Endothelial cell of umbilical vein (primary cell): ENCODE data around the gene DNAJC12. TPM values are rescaled to one million over a fixed set of nuclear protein-coding genes. Genes with fewer than 3 reads are reported as not detected.

Experiments
- BruUV-seq: library from RNA; stranded (reverse); fragments of 400-500 nt; replicated peaks from 2 replicates; lab custom pipeline; 2021; lab: Mats Ljungman, UMichigan
- CTCF ChIA-PET: fragments of 300-600, 350-600 bp; sonication (Branson Sonifier 250); formaldehyde crosslinking; loops from one replicate; lab custom pipeline; 2021; ENCODE audit warnings: antibody characterized with exemption, inconsistent platforms; lab: Charles Lee
- POLR2A ChIA-PET: fragments of 300-600, 350-600 bp; sonication (Branson Sonifier 250); formaldehyde crosslinking; loops from one replicate; lab custom pipeline; 2021; ENCODE audit warnings: antibody characterized with exemption, inconsistent platforms; lab: Charles Lee
- DNase-seq: peaks from one replicate; pipeline ENCODE4 v3.0.0-alpha.2; 2011; ENCODE audit warnings: low read depth, low spot score
- FAIRE-seq: peaks from 2 replicates; lab custom pipeline; 2011; peaks lifted over from hg19 to GRCh38; lab: Jason Lieb, UNC
- H2AFZ ChIP-seq: 2 replicates; pipeline ENCODE4 v1.6.0; 2012; ENCODE audit warnings: low read depth, low read length, control low read depth, inconsistent platforms
- H3K27ac ChIP-seq: 2 replicates; pipeline ENCODE4 v1.5.1; 2011; ENCODE audit warnings: low read depth, mild to moderate bottlenecking, control low read depth, low read length, moderate library complexity; ENCODE audit not compliant: insufficient read depth
- H3K27me3 ChIP-seq, 2 experiments: 2 replicates each; pipeline versions ENCODE4 v1.6.0 to v1.6.1; 2011; ENCODE audit warnings: low read length in 2 of 2, mixed read lengths in 1 of 2; ENCODE audit not compliant: control insufficient read depth in 2 of 2, insufficient read depth in 2 of 2
- H3K36me3 ChIP-seq, 2 experiments: 2 replicates in 1 of 2; 3 replicates in 1 of 2; pipeline ENCODE4 v1.5.1; 2011; ENCODE audit warnings: low read length in 2 of 2, mild to moderate bottlenecking in 1 of 2, moderate library complexity in 1 of 2; ENCODE audit not compliant: control insufficient read depth in 2 of 2, insufficient read depth in 2 of 2; ENCODE audit errors: extremely low read depth in 1 of 2
- H3K4me1 ChIP-seq: 3 replicates; pipeline ENCODE4 v1.5.1; 2011; ENCODE audit warnings: mild to moderate bottlenecking, low read length; ENCODE audit not compliant: control insufficient read depth, insufficient read depth; ENCODE audit errors: extremely low read depth
- H3K4me2 ChIP-seq: 2 replicates; pipeline ENCODE4 v1.6.1; 2011; ENCODE audit warnings: low read length, control low read depth, mixed read lengths; ENCODE audit not compliant: insufficient read depth
- H3K4me3 ChIP-seq, 3 experiments: fragments of 200-600 bp in 1 of 3; sonication (generic), shearing (Covaris generic) in 1 of 3; replicated peaks in 1 of 3; 2 replicates each; pipeline ENCODE4 v1.5.1; 2011 to 2016; ENCODE audit warnings: control low read depth in 3 of 3, low read length in 3 of 3, mild to moderate bottlenecking in 2 of 3, inconsistent platforms in 1 of 3, low read depth in 1 of 3, moderate library complexity in 1 of 3; ENCODE audit not compliant: insufficient read depth in 1 of 3
- H3K79me2 ChIP-seq: 2 replicates; pipeline ENCODE4 v1.6.0; 2012; ENCODE audit warnings: low read length, inconsistent platforms; ENCODE audit not compliant: control insufficient read depth, insufficient read depth
- H3K9ac ChIP-seq: replicated peaks from 2 replicates; pipeline ENCODE3; 2011; ENCODE audit warnings: low read length, control low read depth; ENCODE audit not compliant: insufficient read depth; ENCODE audit errors: extremely low read depth
- H3K9me1 ChIP-seq: replicated peaks from 3 replicates; pipeline ENCODE4 v1.6.0; 2011; ENCODE audit warnings: mild to moderate bottlenecking, low read length; ENCODE audit not compliant: control insufficient read depth, insufficient read depth; ENCODE audit errors: extremely low read depth
- H3K9me3 ChIP-seq: replicated peaks from 2 replicates; pipeline ENCODE4 v1.5.1; 2012; ENCODE audit warnings: low read length, inconsistent platforms; ENCODE audit not compliant: control insufficient read depth, insufficient read depth
- H4K20me1 ChIP-seq: replicated peaks from 2 replicates; pipeline ENCODE3; 2011; ENCODE audit warnings: mild to moderate bottlenecking, low read length; ENCODE audit not compliant: control insufficient read depth, insufficient read depth; ENCODE audit errors: extremely low read depth
- CTCF ChIP-seq, 2 donors: IDR thresholded peaks; 1 replicate in 1 of 2; 2 replicates in 1 of 2; pipeline ENCODE4 v1.5.1; 2011; ENCODE audit warnings: low read length in 2 of 2, mild to moderate bottlenecking in 2 of 2, moderate library complexity in 2 of 2, control low read depth in 1 of 2, inconsistent platforms in 1 of 2, low read depth in 1 of 2; ENCODE audit not compliant: insufficient read depth in 1 of 2; ENCODE audit errors: extremely low read depth in 1 of 2
- EZH2 ChIP-seq: IDR thresholded peaks from 2 replicates; pipeline ENCODE4 v1.6.1; 2012; ENCODE audit warnings: borderline replicate concordance, low read depth, mild to moderate bottlenecking, moderate library complexity, low read length, inconsistent platforms; ENCODE audit not compliant: severe bottlenecking
- FOS ChIP-seq: IDR thresholded peaks from 2 replicates; pipeline ENCODE4 v1.6.1; 2011; ENCODE audit warnings: mild to moderate bottlenecking, low read length, moderate library complexity, borderline replicate concordance; ENCODE audit not compliant: insufficient read depth
- GATA2 ChIP-seq: IDR thresholded peaks from 2 replicates; pipeline ENCODE4 v1.7.0; 2011; ENCODE audit warnings: low read depth, mild to moderate bottlenecking, moderate library complexity, mixed read lengths, low read length; ENCODE audit not compliant: insufficient read length, insufficient read depth
- JUN ChIP-seq: IDR thresholded peaks from 2 replicates; pipeline ENCODE4 v1.6.1; 2011; ENCODE audit warnings: borderline replicate concordance, low read depth; ENCODE audit not compliant: insufficient read length, insufficient read depth
- MAX ChIP-seq: IDR thresholded peaks from 2 replicates; pipeline ENCODE4 v1.6.1; 2011; ENCODE audit not compliant: insufficient read depth, insufficient read length
- MYC ChIP-seq: IDR thresholded peaks from one replicate; pipeline ENCODE4 v1.6.1; 2011; ENCODE audit warnings: mild to moderate bottlenecking, low read depth, low read length
- POLR2A ChIP-seq: IDR thresholded peaks from 2 replicates; pipeline ENCODE4 v1.6.1; 2012; ENCODE audit warnings: low read depth, mild to moderate bottlenecking, control low read depth, low read length
- POLR2AphosphoS5 ChIP-seq: IDR thresholded peaks from 2 replicates; pipeline ENCODE4 v1.6.1; 2012; ENCODE audit warnings: low read depth, mild to moderate bottlenecking, control low read depth, low read length, moderate library complexity; ENCODE audit not compliant: insufficient read depth
- dilution Hi-C: fragments of 300-500 bp; cut with MboI; formaldehyde crosslinking; loops from one replicate; pipeline ENCODE4 v1.15.0; 2019; ENCODE audit warnings: low sequenced_read_pairs; ENCODE audit not compliant: extremely low pct_ligation_motif_present
- intact Hi-C: fragments of 100-400 bp; cut with micrococcal nuclease; formaldehyde crosslinking; loops from one replicate; pipeline ENCODE4 v1.10.0; 2022
- polyA plus RNA-seq, 4 experiments: library from polyadenylated mRNA; depleted of rRNA in 3 of 4; stranded (reverse) in 3 of 4; unstranded in 1 of 4; fragments of >200 nt; gene quantifications; 2 replicates each; pipeline versions ENCODE4 v1.2.1 to v1.2.3, GENCODE V29; 2011 to 2012; ENCODE audit warnings: missing spikeins in 1 of 4
- total RNA-seq: library from RNA; stranded (reverse); gene quantifications from 2 replicates; pipeline ENCODE4 v1.2.3, GENCODE V29; 2021

DNAJC12 gene
- total and polyA plus RNA-seq, 2 donors (not counting 3 experiments of a cell fraction or from before 2014, with no cell fraction given) = 0.54 to 1.0 TPM

- no TSS peak for BruUV-seq
- TF ChIP-seq POLR2A = no peak
- TF ChIP-seq FOS = no peak
- no peak for TF ChIP-seq POLR2AphosphoS5
- no peak for TF ChIP-seq MAX
- TF ChIP-seq MYC = no peak
- no peak for TF ChIP-seq GATA2
- no peak for TF ChIP-seq EZH2
- no peak for TF ChIP-seq JUN
- no peak for TF ChIP-seq CTCF (IDR thresholded peaks at IDR 0.05; ENCODE audit: extremely low read depth in 1 of 2, insufficient read depth in 1 of 2, low read depth in 1 of 2, low read length in 2 of 2)
- no peaks in the 10 kb centered on the region for H3K9me1 ChIP-seq
- H3K4me3 ChIP-seq = no peak overlapping the region
- H3K9me3 ChIP-seq = no peaks in the 10 kb centered on the region
- H3K4me2 ChIP-seq = no peak overlapping the region
- no peak overlapping the region for H3K9ac ChIP-seq
- dilution Hi-C loops (no loop called here), intact Hi-C loops (no loop called here)
- no peaks in the 10 kb centered on the region for H3K27me3 ChIP-seq
- H2AFZ ChIP-seq = no peak overlapping the region
- H4K20me1 ChIP-seq = no peaks in the 10 kb centered on the region
- no peak for DNase-seq
- H3K79me2 ChIP-seq = no peaks in the 10 kb centered on the region
- CTCF ChIA-PET = interaction anchor here (0.8 to 2.0 kb wide), 4 partner anchors 13 to 937 kb away, joined by 3 to 9 read pairs (median 3); partner anchors contain the start of gene SIRT1
- no peak overlapping the region for H3K27ac ChIP-seq
- H3K36me3 ChIP-seq = no peaks in the 10 kb centered on the region
- H3K4me1 ChIP-seq = no peaks in the 10 kb centered on the region
- POLR2A ChIA-PET = no interaction called here
- no peak for FAIRE-seq
Observed at GRCh38 chr10:67868132-67868531, 30.1 kb upstream of the DNAJC12 start.
